Smooth muscle cell (in vitro differentiated cells): ENCODE data around the gene EBF3. TPM values are rescaled to one million over a fixed set of nuclear protein-coding genes. Genes with fewer than 3 reads are reported as not detected.

Experiments
- DNase-seq: peaks from one replicate; lab custom pipeline; 2025; ENCODE audit not compliant: unreplicated experiment; lab: John Stamatoyannopoulos, UW
- H2AFZ ChIP-seq: fragments of 200-600 bp; sonication (generic); 2 replicates; pipeline ENCODE4 v1.6.0; 2016; ENCODE audit warnings: antibody characterized with exemption, low read depth, mild to moderate bottlenecking
- H3F3A ChIP-seq: fragments of 200-600 bp; sonication (generic); 2 replicates; pipeline ENCODE4 v1.6.0; 2017; ENCODE audit warnings: antibody characterized with exemption, low read depth
- H3K27ac ChIP-seq: fragments of 200-600 bp; sonication (generic); 2 replicates; pipeline ENCODE4 v1.5.1; 2016; ENCODE audit warnings: low read depth, mild to moderate bottlenecking
- H3K27me3 ChIP-seq: fragments of 200-600 bp; sonication (generic); 2 replicates; pipeline ENCODE4 v1.6.1; 2016; ENCODE audit warnings: low read depth, mild to moderate bottlenecking
- H3K36me3 ChIP-seq: fragments of 200-600 bp; sonication (generic); 2 replicates; pipeline ENCODE4 v1.5.1; 2016; ENCODE audit warnings: low read depth
- H3K4me1 ChIP-seq: fragments of 200-600 bp; sonication (generic); 2 replicates; pipeline ENCODE4 v1.5.1; 2016; ENCODE audit warnings: low read depth
- H3K4me2 ChIP-seq: fragments of 200-600 bp; sonication (generic); 2 replicates; pipeline ENCODE4 v1.6.0; 2016; ENCODE audit warnings: mild to moderate bottlenecking
- H3K4me3 ChIP-seq: fragments of 200-600 bp; sonication (generic); 2 replicates; pipeline ENCODE4 v1.5.1; 2016; ENCODE audit warnings: mild to moderate bottlenecking
- H3K79me2 ChIP-seq: fragments of 200-600 bp; sonication (generic); 2 replicates; pipeline ENCODE4 v1.6.0; 2016; ENCODE audit warnings: low read depth, mild to moderate bottlenecking
- H3K9ac ChIP-seq: fragments of 200-600 bp; sonication (generic); 2 replicates; pipeline ENCODE4 v1.6.0; 2016; ENCODE audit warnings: low read depth
- H3K9me3 ChIP-seq: fragments of 200-600 bp; sonication (generic); replicated peaks from 2 replicates; pipeline ENCODE4 v1.5.1; 2016; ENCODE audit warnings: low read depth
- H4K20me1 ChIP-seq: fragments of 200-600 bp; sonication (generic); 2 replicates; pipeline ENCODE4 v1.6.0; 2016; ENCODE audit warnings: low read depth
- WGBS: methylation state at CpG from one replicate; pipeline ENCODE4 v1.1.7; 2016; ENCODE audit warnings: low lambda C conversion rate; 5-methylcytosine and 5-hydroxymethylcytosine counted together
- polyA plus RNA-seq: library from polyadenylated mRNA; unstranded; fragments of >200 nt; fragmentation: Nextera tagmentation; extraction: Ambion mirVana; gene quantifications from 2 replicates; pipeline ENCODE4 v1.2.1, GENCODE V29; 2016
- total RNA-seq: library from RNA; depleted of rRNA; stranded (reverse); fragments of >200 nt; gene quantifications from 2 replicates; pipeline ENCODE4 v1.2.3, GENCODE V29; 2014
- TF ChIP-seq, protein P1 (sequence below): fragments of 200-600 bp; sonication (generic); IDR thresholded peaks from 2 replicates; pipeline ENCODE4 v1.5.1; 2017; ENCODE audit warnings: borderline replicate concordance, mild to moderate bottlenecking, antibody characterized with exemption; ENCODE audit not compliant: insufficient read depth, poor library complexity, severe bottlenecking

EBF3 gene
- total and polyA plus RNA-seq, 2 experiments from 2014 or later: not detected

DNA sequence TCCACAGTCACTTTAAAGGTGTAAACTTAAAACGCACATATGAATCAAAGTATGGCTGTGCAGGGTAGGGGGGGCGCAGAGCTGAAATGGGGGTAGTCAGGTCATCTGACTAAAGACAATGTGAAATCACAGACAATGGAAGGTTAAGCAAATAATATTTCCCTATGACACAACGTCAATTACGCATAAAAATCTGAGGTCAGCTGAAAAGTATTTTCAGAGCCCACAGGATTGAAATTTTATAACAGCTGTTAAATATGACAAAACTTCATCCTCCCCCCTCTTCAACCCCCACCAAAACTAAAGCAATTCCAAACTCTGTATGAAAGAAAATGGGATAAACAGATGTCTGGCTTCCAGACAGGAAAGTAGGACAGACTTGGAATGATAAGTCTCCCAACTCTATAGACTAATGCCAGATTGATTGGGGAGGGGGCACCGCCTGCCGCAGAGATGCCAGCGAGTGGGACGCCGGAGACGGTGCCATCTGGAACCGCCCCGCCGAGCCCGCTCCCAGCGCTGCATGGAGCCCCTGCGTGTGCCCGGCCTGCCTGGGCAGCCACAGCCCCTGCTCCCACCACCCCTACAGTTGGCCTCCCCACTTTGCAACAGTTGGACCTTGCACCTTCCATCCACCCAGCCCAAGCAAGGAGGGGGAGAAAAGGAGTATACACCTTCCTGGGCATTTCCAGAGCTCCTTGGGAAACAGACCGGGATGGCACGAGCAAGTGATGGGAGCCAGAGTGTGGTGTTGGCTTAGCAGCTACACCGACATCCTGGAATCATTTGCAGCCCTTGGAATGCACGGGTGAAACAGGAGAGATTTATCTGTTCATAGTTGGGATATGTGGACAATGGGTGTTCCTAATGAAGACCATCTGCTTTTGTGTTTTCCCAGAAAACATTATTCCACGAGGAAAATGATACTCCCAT is 10.7 kb downstream of the EBF3 start:
- no peaks in the 10 kb centered on the region for H3K36me3 ChIP-seq
- H3F3A ChIP-seq: no peaks in the 10 kb centered on the region
- H3K9ac ChIP-seq: no peak overlapping the region
- H2AFZ ChIP-seq: no peak overlapping the region
- H3K4me1 ChIP-seq: peaks cover 9% of the 10 kb centered on the region
- H4K20me1 ChIP-seq: no peaks in the 10 kb centered on the region
- no peak overlapping the region for H3K27ac ChIP-seq
- 91% methylated on average over 22 of the region's 22 CpGs for WGBS
- TF ChIP-seq, protein P1, sequence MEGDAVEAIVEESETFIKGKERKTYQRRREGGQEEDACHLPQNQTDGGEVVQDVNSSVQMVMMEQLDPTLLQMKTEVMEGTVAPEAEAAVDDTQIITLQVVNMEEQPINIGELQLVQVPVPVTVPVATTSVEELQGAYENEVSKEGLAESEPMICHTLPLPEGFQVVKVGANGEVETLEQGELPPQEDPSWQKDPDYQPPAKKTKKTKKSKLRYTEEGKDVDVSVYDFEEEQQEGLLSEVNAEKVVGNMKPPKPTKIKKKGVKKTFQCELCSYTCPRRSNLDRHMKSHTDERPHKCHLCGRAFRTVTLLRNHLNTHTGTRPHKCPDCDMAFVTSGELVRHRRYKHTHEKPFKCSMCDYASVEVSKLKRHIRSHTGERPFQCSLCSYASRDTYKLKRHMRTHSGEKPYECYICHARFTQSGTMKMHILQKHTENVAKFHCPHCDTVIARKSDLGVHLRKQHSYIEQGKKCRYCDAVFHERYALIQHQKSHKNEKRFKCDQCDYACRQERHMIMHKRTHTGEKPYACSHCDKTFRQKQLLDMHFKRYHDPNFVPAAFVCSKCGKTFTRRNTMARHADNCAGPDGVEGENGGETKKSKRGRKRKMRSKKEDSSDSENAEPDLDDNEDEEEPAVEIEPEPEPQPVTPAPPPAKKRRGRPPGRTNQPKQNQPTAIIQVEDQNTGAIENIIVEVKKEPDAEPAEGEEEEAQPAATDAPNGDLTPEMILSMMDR: no peak
- H3K79me2 ChIP-seq: no peaks in the 10 kb centered on the region
- H3K4me3 ChIP-seq: no peak overlapping the region
- no peak overlapping the region for H3K4me2 ChIP-seq
- DNase-seq: no peak
- H3K9me3 ChIP-seq: no peaks in the 10 kb centered on the region
- H3K27me3 ChIP-seq: peaks cover 45% of the 10 kb centered on the region

DNA sequence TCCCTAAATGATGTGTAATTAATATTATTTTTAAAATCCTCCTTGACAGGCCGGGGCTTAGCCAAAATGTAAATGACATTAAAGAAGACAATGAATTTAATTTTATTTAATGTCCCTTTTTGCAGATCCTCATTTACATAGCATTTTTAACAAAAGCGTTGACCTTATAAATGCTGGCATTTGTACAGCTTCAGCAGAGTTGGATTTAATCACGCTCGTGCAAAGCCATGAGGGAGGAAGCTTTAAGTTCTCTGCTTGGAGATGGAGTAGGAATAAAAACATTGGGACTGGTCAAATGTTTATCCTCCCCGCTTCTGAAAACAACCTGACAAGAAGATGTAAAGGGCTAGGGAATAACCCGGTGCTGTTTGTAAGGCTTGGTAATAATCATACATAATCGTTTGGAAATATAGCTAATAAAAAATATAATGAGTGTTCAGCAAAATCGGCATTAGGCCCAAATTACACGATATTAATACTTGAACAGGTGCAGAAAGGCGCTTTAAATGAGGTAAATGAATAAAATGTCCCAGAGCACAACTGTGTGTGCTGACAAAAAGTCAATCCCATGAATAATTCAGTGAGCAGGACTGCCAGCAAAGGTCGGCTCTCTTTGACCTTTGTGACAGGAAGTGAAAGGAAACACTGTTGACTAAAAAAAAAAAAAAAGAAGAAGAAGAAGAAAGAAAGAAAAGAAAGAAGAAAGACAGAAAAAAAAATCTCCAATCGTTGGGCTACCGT is 11.5 kb downstream of the EBF3 start:
- TF ChIP-seq, protein P1: no peak
- H3K27me3 ChIP-seq: peaks cover 37% of the 10 kb centered on the region
- no peaks in the 10 kb centered on the region for H3F3A ChIP-seq
- peaks cover 6% of the 10 kb centered on the region for H3K4me1 ChIP-seq
- no peaks in the 10 kb centered on the region for H3K9me3 ChIP-seq
- no peaks in the 10 kb centered on the region for H3K79me2 ChIP-seq
- H3K36me3 ChIP-seq: no peaks in the 10 kb centered on the region
- H3K9ac ChIP-seq: no peak overlapping the region
- no peak overlapping the region for H3K4me3 ChIP-seq
- H4K20me1 ChIP-seq: no peaks in the 10 kb centered on the region
- WGBS: 89% methylated on average over 13 of the region's 13 CpGs
- no peak overlapping the region for H3K27ac ChIP-seq
- DNase-seq: no peak
- no peak overlapping the region for H2AFZ ChIP-seq
- H3K4me2 ChIP-seq: no peak overlapping the region

DNA sequence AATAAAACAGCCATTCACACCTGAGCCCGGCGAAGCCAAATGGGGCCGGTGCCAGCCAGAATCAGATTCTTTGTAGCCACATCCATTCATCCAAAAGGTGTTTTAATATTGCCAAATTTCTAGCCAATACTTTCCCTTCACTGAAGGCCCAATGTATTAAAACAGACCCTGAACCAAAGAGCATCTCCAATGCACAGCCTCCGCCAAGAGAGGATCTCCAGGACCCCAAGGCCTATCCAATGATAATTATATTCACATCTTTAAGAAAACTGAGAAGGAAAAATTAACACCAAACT is 12.2 kb downstream of the EBF3 start:
- Histone ChIP-seq H3K27ac (no peak overlapping the region), H2AFZ (no peak overlapping the region), H3K36me3 (no peaks in the 10 kb centered on the region), H3K9ac (no peak overlapping the region), H3K79me2 (no peaks in the 10 kb centered on the region), H3F3A (no peaks in the 10 kb centered on the region), H3K4me1 (peaks cover 6% of the 10 kb centered on the region), H4K20me1 (no peaks in the 10 kb centered on the region), H3K27me3 (peaks cover 31% of the 10 kb centered on the region), H3K4me2 (no peak overlapping the region), H3K9me3 (no peaks in the 10 kb centered on the region), H3K4me3 (no peak overlapping the region)
- no peak for DNase-seq
- TF ChIP-seq, protein P1: no peak
- WGBS: 96% methylated on average over 4 of the region's 4 CpGs
